Measurements from ENCODE around the gene DPCD.

GRCh38 chr10:101577121-101577871 lies 10.8 kb upstream of the DPCD start:
- TF ChIP-seq CTCF (IDR thresholded peaks at IDR 0.05) (no peak), POLR2AphosphoS5 (IDR thresholded peaks at IDR 0.05) (no peak), POLR2A (IDR thresholded peaks at IDR 0.05) (no peak)

Data from breast epithelium (tissue), 3 donors.